ENCODE measurements around the gene ACSF3. TPM values are rescaled to one million over a fixed set of nuclear protein-coding genes. Genes with fewer than 3 reads are reported as not detected.

The ACSF3 gene
- total RNA-seq, 1 experiment from 2014 or later = 54.9 TPM

DNA sequence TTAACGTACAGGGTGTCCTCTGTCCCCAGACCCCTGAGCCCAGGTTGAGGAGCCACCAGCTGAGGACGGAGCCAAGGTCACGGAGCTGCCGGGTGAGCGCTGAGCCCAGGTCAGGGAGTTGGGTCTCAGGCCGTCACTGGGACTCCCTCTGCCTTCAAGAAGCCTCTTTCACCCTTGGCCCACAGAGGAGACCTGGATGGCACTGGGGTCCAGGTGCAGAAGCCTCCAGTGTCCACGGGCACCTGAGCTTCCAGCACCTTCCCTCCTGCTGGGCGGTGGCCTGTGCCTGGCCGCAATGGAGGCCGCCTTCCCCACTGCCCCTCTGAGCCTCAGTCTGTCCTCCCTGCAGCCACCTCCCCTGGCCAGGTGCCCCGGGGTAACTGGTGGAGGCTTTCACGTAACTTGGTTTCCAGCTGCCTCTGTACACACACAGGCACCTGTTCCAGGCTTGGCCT lies 46.3 kb downstream of the ACSF3 start:
- no peak for DNase-seq
- CTCF ChIA-PET = interaction anchor here (0.7 kb wide), 1 partner anchor 54 kb away, joined by 3 read pairs; no protein-coding TSS in a partner anchor
- no TSS peak for BruUV-seq (replicated peaks)
- H3K9me3 Mint-ChIP-seq (ENCODE audit: low read depth, unreplicated experiment) = no peaks in the 10 kb centered on the region
- TF ChIP-seq, protein P1, sequence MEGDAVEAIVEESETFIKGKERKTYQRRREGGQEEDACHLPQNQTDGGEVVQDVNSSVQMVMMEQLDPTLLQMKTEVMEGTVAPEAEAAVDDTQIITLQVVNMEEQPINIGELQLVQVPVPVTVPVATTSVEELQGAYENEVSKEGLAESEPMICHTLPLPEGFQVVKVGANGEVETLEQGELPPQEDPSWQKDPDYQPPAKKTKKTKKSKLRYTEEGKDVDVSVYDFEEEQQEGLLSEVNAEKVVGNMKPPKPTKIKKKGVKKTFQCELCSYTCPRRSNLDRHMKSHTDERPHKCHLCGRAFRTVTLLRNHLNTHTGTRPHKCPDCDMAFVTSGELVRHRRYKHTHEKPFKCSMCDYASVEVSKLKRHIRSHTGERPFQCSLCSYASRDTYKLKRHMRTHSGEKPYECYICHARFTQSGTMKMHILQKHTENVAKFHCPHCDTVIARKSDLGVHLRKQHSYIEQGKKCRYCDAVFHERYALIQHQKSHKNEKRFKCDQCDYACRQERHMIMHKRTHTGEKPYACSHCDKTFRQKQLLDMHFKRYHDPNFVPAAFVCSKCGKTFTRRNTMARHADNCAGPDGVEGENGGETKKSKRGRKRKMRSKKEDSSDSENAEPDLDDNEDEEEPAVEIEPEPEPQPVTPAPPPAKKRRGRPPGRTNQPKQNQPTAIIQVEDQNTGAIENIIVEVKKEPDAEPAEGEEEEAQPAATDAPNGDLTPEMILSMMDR (IDR thresholded peaks at IDR 0.05; ENCODE audit: unreplicated experiment) = no peak
- H3K27me3 Mint-ChIP-seq (ENCODE audit: unreplicated experiment) = no peaks in the 10 kb centered on the region
- H3K4me3 Mint-ChIP-seq (ENCODE audit: low read depth, unreplicated experiment) = no peak overlapping the region
- intact Hi-C loops (cut with micrococcal nuclease; ENCODE audit: unreplicated experiment) = no loop called here
- no peaks in the 10 kb centered on the region for H3K4me1 Mint-ChIP-seq (ENCODE audit: low read depth, unreplicated experiment)
- peaks cover 8% of the 10 kb centered on the region for H3K36me3 Mint-ChIP-seq (ENCODE audit: insufficient read depth, unreplicated experiment)
- no peak overlapping the region for H3K27ac Mint-ChIP-seq (ENCODE audit: unreplicated experiment)

DNA sequence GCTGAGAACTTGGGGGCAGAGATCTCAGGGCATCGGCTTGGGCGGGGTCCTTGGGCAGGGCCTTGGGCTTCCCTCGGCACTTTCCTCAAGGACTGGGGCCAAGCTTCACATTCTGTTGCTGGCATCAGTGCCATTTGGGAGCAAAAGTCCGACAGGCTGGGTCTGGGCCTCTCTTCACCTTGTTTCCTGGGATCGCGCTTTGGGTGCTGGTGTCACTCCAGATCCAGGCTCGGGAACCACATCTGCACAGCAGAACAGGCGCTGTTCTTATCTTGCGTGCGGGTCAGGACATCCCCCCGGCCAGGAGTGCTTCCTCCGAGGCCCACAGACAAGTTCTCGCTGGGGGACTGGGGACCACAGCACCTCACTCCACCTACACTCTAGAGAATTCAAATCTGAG lies 46.7 kb downstream of the ACSF3 start:
- BruUV-seq (replicated peaks) = no TSS peak

DNA sequence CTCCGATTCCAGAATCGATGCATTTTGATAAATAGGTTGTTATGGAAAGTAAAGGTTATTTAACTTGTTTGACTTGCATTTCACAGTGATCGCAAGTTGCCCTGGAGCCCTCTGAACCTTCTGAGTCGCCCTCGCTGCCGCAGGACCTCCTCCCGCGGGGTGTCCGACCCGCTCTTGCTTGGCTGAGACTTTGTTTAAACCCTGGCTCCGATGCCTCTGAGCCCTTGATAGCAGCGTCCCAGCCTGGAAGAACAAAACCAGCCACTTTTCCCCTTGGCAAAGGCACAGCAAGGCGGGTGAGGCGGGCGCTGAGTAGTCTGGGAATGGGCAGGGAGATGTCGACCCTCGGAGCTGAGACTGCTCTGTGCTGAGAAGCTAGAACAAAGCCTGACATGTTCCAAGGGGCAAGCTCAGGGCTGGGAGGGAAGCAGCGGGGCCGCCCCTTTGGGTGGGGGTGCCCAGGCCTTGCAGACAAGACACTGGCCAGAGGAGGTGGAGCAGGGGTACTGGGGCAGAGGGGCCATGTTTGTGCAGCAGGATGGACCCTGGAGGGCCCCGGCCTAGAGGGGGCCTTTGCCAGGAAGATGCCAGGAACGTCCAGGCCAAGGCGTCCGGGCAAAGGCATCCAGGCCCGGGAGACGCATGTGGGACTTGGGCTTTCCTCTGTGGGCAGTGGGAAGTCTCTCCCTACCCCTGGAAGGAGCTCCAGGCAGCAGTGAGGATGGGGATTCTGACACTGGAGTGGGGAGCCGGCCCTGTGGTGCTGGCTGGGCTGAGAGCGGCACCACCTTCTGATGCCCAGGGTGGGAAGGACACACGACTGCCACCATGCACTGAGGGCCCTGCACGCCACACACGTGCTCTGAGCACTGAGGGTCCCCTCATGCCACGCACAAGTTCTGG lies 47.6 kb downstream of the ACSF3 start:
- Mint-ChIP-seq H3K36me3 (ENCODE audit: insufficient read depth, unreplicated experiment) (peaks cover 6% of the 10 kb centered on the region), H3K4me3 (ENCODE audit: low read depth, unreplicated experiment) (no peak overlapping the region), H3K4me1 (ENCODE audit: low read depth, unreplicated experiment) (no peaks in the 10 kb centered on the region), H3K9me3 (ENCODE audit: low read depth, unreplicated experiment) (no peaks in the 10 kb centered on the region), H3K27me3 (ENCODE audit: unreplicated experiment) (no peaks in the 10 kb centered on the region), H3K27ac (ENCODE audit: unreplicated experiment) (no peak overlapping the region)
- CTCF ChIA-PET = no interaction called here
- intact Hi-C loops (cut with micrococcal nuclease; ENCODE audit: unreplicated experiment) = no loop called here
- TF ChIP-seq, protein P1 (IDR thresholded peaks at IDR 0.05; ENCODE audit: unreplicated experiment) = no peak
- no TSS peak for BruUV-seq (replicated peaks)
- DNase-seq = no peak

More for the DNA sequence above, 46.7 kb downstream of the ACSF3 start:
- CTCF ChIA-PET = no interaction called here
- no peaks in the 10 kb centered on the region for H3K27me3 Mint-ChIP-seq (ENCODE audit: unreplicated experiment)
- H3K36me3 Mint-ChIP-seq (ENCODE audit: insufficient read depth, unreplicated experiment) = peaks cover 6% of the 10 kb centered on the region
- H3K4me1 Mint-ChIP-seq (ENCODE audit: low read depth, unreplicated experiment) = no peaks in the 10 kb centered on the region
- no peak overlapping the region for H3K27ac Mint-ChIP-seq (ENCODE audit: unreplicated experiment)
- DNase-seq = no peak
- intact Hi-C loops (cut with micrococcal nuclease; ENCODE audit: unreplicated experiment) = no loop called here
- no peak overlapping the region for H3K4me3 Mint-ChIP-seq (ENCODE audit: low read depth, unreplicated experiment)
- TF ChIP-seq, protein P1 (IDR thresholded peaks at IDR 0.05; ENCODE audit: unreplicated experiment) = no peak
- H3K9me3 Mint-ChIP-seq (ENCODE audit: low read depth, unreplicated experiment) = no peaks in the 10 kb centered on the region

DNA sequence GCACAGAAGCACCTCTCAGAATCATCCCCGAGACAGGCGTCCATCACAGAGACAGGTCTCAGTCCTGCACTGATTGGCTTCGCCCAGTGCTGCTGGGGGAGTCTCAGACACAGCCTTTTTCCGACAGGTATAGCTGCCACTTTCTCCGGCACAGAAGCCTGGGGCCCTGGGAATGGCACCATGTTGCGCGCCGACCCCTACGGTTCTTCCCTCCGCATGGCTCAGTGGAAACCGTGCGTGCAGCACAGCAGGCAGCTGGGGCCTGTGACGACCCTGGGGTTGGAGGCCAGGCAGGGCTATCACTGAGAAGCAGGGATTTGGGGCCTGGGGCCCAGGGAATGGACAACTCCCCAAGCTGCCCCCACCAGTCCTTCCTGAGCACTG lies 48.2 kb downstream of the ACSF3 start:
- Mint-ChIP-seq H3K9me3 (ENCODE audit: low read depth, unreplicated experiment) (no peaks in the 10 kb centered on the region), H3K27ac (ENCODE audit: unreplicated experiment) (no peak overlapping the region), H3K27me3 (ENCODE audit: unreplicated experiment) (no peaks in the 10 kb centered on the region), H3K4me1 (ENCODE audit: low read depth, unreplicated experiment) (no peaks in the 10 kb centered on the region), H3K4me3 (ENCODE audit: low read depth, unreplicated experiment) (no peak overlapping the region), H3K36me3 (ENCODE audit: insufficient read depth, unreplicated experiment) (peaks cover 6% of the 10 kb centered on the region)
- intact Hi-C loops (cut with micrococcal nuclease; ENCODE audit: unreplicated experiment) = no loop called here
- TF ChIP-seq, protein P1 (IDR thresholded peaks at IDR 0.05; ENCODE audit: unreplicated experiment) = no peak
- no peak for DNase-seq
- CTCF ChIA-PET = no interaction called here
- no TSS peak for BruUV-seq (replicated peaks)

All from Calu3 (cell line).